IPS-18c (cell line): ENCODE measurements around the gene STAT5B.
A peak's percentile ranks its signal among the peaks of the same experiment; 100 is the strongest.

Experiments used
- H3K4me3 ChIP-seq: 2 replicates; pipeline ENCODE4 v1.7.0; 2013; ENCODE audit warnings: low read depth, mild to moderate bottlenecking, low read length, moderate library complexity; ENCODE audit not compliant: insufficient read depth
- H3K9me3 ChIP-seq: one replicate; pipeline ENCODE4 v1.6.1; 2013; ENCODE audit warnings: mild to moderate bottlenecking, low read length, moderate library complexity; ENCODE audit not compliant: control insufficient read depth, insufficient read depth

Gene STAT5B

DNA sequence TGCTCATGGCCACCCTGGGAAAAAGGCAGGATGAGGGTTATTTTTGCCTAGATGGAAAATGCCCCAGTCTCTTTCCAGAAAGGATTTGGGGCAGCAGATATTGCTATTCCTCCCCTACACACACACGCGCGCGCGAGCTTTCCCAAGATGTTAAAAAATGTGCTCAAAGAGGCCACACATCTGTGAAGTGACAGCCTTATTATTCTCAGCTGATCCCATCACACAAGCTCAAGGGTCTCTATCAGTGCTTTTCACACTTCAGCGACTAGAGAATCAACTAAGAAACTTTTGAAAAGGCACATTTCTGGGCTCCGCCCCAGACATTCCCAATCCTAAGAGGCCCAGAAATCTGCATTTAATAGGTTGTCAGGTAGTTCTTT, 115.7 kb downstream of the STAT5B start:
- no peaks in the 10 kb centered on the region for H3K9me3 ChIP-seq
- H3K4me3 ChIP-seq = no peak overlapping the region

DNA sequence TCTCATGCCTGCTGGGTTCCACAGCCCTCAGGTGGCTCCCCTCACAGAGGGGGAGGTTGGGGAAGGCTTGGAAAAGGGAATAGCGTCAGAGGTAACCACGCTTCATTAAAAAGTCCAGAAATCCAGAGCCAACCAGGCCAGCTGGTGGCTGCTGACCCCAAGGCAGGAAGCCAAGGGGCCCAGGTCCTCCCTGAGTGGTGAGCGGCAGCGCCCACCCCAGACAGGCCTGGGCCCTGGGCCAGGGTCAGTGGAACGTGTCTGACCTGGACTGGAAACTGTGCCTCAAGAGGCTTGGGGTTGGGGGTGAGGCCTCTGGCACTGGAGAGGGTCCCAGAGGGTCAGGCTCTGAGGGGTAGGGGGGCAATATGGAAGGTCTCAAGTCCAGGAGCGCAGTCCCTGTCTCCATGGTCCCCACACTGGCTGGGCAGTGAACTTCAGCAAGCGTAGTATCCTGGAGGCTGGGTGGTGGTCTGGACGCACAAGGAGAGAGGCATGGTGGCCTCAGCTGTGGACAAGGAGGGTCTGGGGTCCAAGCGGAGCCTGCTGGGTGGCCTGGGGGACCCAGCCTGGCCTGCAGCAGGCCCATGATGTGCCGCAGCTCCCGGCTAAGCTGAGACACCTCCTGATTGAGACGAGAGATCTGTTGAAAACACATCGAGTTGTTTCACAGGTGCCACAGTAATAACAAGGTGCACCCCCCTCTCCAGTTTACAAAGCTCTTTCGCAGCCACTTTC, 116.2 kb downstream of the STAT5B start:
- Histone ChIP-seq H3K9me3 (no peaks in the 10 kb centered on the region), H3K4me3 (no peak overlapping the region)

DNA sequence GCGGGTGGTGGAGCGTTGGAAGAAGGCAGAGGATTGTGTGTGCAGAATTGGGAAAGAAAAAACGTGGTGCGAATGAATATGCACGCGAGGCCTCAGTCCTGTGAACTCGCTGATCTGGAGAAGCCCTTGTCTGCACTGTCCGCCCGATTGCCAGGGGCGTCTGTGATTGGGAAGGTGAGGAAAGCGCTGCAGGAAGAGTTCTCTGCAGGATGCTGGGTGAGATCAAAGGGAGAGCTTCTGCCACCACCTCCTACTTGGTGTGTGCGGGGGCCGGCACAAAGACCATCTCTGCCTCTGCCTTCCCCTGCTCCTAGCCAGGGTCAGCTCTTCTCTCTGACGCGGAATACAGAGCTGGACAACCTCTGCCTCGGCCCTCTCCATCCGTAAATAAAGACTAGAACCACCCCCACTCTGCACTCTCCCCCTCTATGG, 120.6 kb downstream of the STAT5B start:
- Histone ChIP-seq H3K4me3 (peak overlapping the region; percentile 53), H3K9me3 (no peaks in the 10 kb centered on the region)

DNA sequence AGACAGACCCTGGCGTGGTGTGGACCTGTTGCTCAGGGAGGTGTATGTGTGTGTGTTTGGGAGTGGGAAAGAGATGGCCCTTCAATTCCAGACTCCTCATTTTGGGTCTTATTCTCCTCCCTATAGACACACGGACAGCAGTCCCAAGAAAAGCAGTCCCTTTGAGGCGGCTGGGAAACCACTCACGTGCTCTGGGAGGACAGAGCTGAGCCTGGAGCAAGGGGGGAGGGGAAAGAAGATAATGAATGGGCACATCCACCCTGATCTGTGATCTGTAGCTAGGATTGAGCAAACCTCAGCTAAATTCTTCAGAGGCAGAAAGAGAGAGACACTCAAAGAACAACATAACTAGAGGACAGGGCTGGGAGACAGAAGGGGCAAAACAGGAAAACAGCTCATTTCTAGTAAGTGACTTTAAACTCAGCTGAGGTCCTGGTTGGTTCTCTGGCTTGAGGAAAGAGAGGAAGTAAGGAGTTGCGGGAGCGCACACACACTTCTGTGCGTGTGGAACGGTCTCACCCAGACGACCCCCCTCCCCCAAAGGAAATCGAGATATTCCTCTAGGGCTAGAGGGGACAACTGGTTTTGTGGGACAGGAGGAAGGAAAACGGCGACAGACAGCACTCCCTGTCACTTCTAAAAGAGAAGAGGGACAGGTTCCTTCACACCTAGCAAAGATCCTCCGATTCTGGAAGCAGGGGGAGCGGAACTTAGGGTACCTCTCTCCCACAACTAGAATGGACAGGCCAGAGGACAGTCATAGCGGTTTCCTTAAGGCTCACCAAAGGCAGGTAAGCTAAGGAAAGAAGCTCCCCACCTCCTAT, 122.1 kb downstream of the STAT5B start:
- no peaks in the 10 kb centered on the region for H3K9me3 ChIP-seq
- peak overlapping the region; percentile 93 for H3K4me3 ChIP-seq
